Ammon's horn (tissue), 1 donor: ENCODE measurements around the gene ARMC9.
A peak's percentile ranks its signal among the peaks of the same experiment; 100 is the strongest.
"Not testable (repeated sequence)": the region's sequence is repeated elsewhere in the genome, so short reads cannot be mapped to it uniquely, and the experiment has no call there.

Source experiments
- DNase-seq: peaks from one replicate; pipeline ENCODE4 v3.0.0-alpha.2; 2016; ENCODE audit warnings: low spot score

Gene ARMC9

GRCh38 chr2:231290321-231291015 lies 92.0 kb downstream of the ARMC9 start:
- DNase-seq: no peak

GRCh38 chr2:231292472-231293134 lies 94.2 kb downstream of the ARMC9 start:
- no peak for DNase-seq

- no peak for DNase-seq
These were observed 94.7 kb downstream of the ARMC9 start for GRCh38 chr2:231293163-231293562.

- no peak for DNase-seq
These were observed 95.7 kb downstream of the ARMC9 start for GRCh38 chr2:231294116-231294515.

- DNase-seq: no peak
These were observed 96.3 kb downstream of the ARMC9 start for GRCh38 chr2:231294571-231295362.

GRCh38 chr2:231295363-231295655 lies 96.9 kb downstream of the ARMC9 start:
- DNase-seq: no peak

GRCh38 chr2:231296401-231296974 lies 98.1 kb downstream of the ARMC9 start:
- no peak for DNase-seq

GRCh38 chr2:231297108-231297908 lies 98.9 kb downstream of the ARMC9 start:
- DNase-seq: peak; percentile 88

- no peak for DNase-seq
These were observed 99.7 kb downstream of the ARMC9 start for GRCh38 chr2:231298091-231298490.

- DNase-seq: peak; percentile 59
These were observed 100.8 kb downstream of the ARMC9 start for GRCh38 chr2:231299267-231299666.

- DNase-seq: no peak
These were observed 101.7 kb downstream of the ARMC9 start for GRCh38 chr2:231300020-231300721.

- no peak for DNase-seq
These were observed 102.3 kb downstream of the ARMC9 start for GRCh38 chr2:231300722-231301076.

GRCh38 chr2:231304259-231304658 lies 105.8 kb downstream of the ARMC9 start:
- not testable (repeated sequence) for DNase-seq

GRCh38 chr2:231305221-231305620 lies 106.8 kb downstream of the ARMC9 start:
- no peak for DNase-seq

- no peak for DNase-seq
These were observed 108.5 kb downstream of the ARMC9 start for GRCh38 chr2:231306791-231307393.

GRCh38 chr2:231308219-231308618 lies 109.8 kb downstream of the ARMC9 start:
- no peak for DNase-seq

GRCh38 chr2:231308631-231309428 lies 110.4 kb downstream of the ARMC9 start:
- DNase-seq: peak; percentile 50

GRCh38 chr2:231312066-231312465 lies 113.6 kb downstream of the ARMC9 start:
- no peak for DNase-seq

GRCh38 chr2:231315896-231316295 lies 117.5 kb downstream of the ARMC9 start:
- DNase-seq: no peak

- no peak for DNase-seq
These were observed 119.1 kb downstream of the ARMC9 start for GRCh38 chr2:231317579-231317978.
